GM21529 (cell line): ENCODE data around the gene SERPINB7.
A peak's percentile ranks its signal among the peaks of the same experiment; 100 is the strongest.

Source experiments
- ATAC-seq: cut with Tn5 transposase; IDR thresholded peaks from one replicate; pipeline ENCODE4 v1.9.1; 2021; ENCODE audit not compliant: unreplicated experiment

The SERPINB7 gene

GRCh38 chr18:63844254-63844653 is 69.0 kb downstream of the SERPINB7 start:
- ATAC-seq: peak; percentile 50

DNA sequence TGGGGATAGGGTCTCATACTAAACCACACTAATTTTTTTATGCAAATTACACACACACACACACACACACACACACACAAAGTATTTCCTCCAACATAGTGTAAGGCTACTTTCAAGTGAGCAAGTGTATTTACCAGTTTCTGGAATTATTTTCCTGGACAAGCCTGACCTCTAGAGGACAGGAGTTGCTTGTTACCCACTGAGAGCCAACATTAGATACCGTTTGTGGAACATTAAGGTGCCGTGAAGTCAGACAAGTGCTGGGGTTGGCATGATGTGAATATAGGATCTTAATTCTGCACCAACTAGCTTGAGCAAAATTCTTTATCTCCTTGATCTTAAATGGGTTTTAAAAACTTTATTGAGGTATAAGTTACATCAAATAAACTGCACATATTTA is 72.9 kb downstream of the SERPINB7 start:
- ATAC-seq: peak; percentile 52

GRCh38 chr18:63850020-63850419 is 74.8 kb downstream of the SERPINB7 start:
- peak; percentile 81 for ATAC-seq

DNA sequence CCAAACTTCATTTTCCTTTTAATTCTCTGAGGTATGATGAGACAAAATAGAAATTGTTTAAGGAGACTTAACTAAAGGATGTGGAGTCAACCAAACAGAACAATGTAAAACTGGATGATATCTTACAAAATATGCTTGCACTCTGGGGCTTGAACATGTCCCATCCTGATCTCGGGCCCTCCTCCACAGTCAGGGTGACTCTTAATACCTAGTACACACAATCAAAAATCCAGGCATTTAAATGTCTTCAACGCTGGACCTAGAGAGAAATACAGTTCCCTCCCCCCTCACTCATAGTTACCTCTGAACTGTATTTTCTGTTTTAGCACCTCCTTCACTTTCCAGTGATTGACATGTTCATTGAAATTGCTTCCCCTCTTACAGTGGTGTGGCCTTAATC is 75.4 kb downstream of the SERPINB7 start:
- no peak for ATAC-seq
